Ovary (tissue), 10 donors: Measurements from ENCODE around the gene TAF8. TPM values are rescaled to one million over a fixed set of nuclear protein-coding genes. Genes with fewer than 3 reads are reported as not detected.
A peak's percentile ranks its signal among the peaks of the same experiment; 100 is the strongest.
"Not testable (repeated sequence)": the region's sequence is repeated elsewhere in the genome, so short reads cannot be mapped to it uniquely, and the experiment has no call there.

Experiments
- DNase-seq, 5 donors: peaks; one replicate each; pipeline ENCODE4 v3.0.0-alpha.2; 2019 to 2020
- H3K27ac ChIP-seq, 2 donors: fragments of 200-600 bp; one replicate each; pipeline versions ENCODE4 v1.5.1 to v1.8.0; 2019 to 2022
- H3K27me3 ChIP-seq: fragments of 200-600 bp; one replicate; pipeline ENCODE4 v1.8.0; 2022
- H3K36me3 ChIP-seq: fragments of 200-600 bp; sonication (generic); one replicate; pipeline ENCODE4 v1.5.1; 2019
- H3K4me1 ChIP-seq: one replicate; pipeline ENCODE4 v1.8.1; 2013; ENCODE audit warnings: mild to moderate bottlenecking, moderate library complexity; ENCODE audit not compliant: insufficient read depth
- H3K4me3 ChIP-seq: fragments of 200-600 bp; sonication (generic); one replicate; pipeline ENCODE4 v1.5.1; 2017
- H3K9me3 ChIP-seq, 2 donors: fragments of 200-600 bp in 1 of 2; sonication (generic) in 1 of 2; one replicate each; pipeline versions ENCODE4 v1.5.1 to v1.8.1; 2013 to 2019; ENCODE audit warnings: mild to moderate bottlenecking in 1 of 2, moderate library complexity in 1 of 2
- EP300 ChIP-seq: sonication (generic); formaldehyde crosslinking; IDR thresholded peaks from one replicate; pipeline ENCODE4 v1.6.1; 2017; ENCODE audit warnings: antibody characterized with exemption
- POLR2A ChIP-seq: fragments of 450-650 bp; IDR thresholded peaks from one replicate; pipeline ENCODE4 v1.6.1; 2017; ENCODE audit warnings: antibody characterized with exemption, mild to moderate bottlenecking, moderate library complexity
- WGBS, 3 donors: extraction: QIAGEN DNeasy Blood & Tissue Kit in 1 of 3; methylation state at CpG; one replicate each; pipeline versions ENCODE4 v1.1.5 to v1.1.7; 2013 to 2017; 5-methylcytosine and 5-hydroxymethylcytosine counted together
- intact Hi-C, 4 donors: fragments of 100-400 bp; cut with DNase I; formaldehyde crosslinking; loops; one replicate each; pipeline versions ENCODE4 v1.11.0 to v1.15.1; 2022 to 2023
- long read RNA-seq, 3 donors: library from polyadenylated mRNA in 2 of 3; unstranded in 2 of 3; transcript quantifications; one replicate each; pipeline ENCODE4 v2.0.0 and lab custom pipeline, GENCODE V29; 2021 to 2026
- polyA plus RNA-seq, 2 donors: library from polyadenylated mRNA; stranded (reverse); fragments of 200-250 nt in 1 of 2; fragments of 350-450 nt in 1 of 2; fragmentation: Illumina TruSeq in 1 of 2; extraction: RNeasy Lipid Tissue Mini Kit (QIAGEN cat#74804) in 1 of 2; gene quantifications; one replicate each; pipeline ENCODE4 v1.2.3, GENCODE V29; 2013 to 2014
- total RNA-seq, 7 donors: library from RNA; depleted of rRNA in 2 of 7; stranded (reverse); fragments of >200 nt in 2 of 7; fragmentation: NEBNext Ultra II Directional in 3 of 7; extraction: Animal tissue kit (Norgen Biotek cat#: 25700) in 3 of 7; gene quantifications; one replicate each; pipeline versions ENCODE4 v1.1.0 to v1.2.4, GENCODE V29; 2016 to 2023
- TF ChIP-seq, protein P1 (sequence below), 3 donors: fragments of 450-650 bp in 2 of 3; fragments of 200-600 bp in 1 of 3; IDR thresholded peaks; one replicate each; pipeline versions ENCODE4 v1.5.1 to v1.8.0; 2016 to 2022; ENCODE audit warnings: antibody characterized with exemption in 3 of 3, mild to moderate bottlenecking in 1 of 3
- donor health status: DM: no; HTN: no; CAD: no; lungs with moderate emphysema.
- donor health status: DM: no; HTN: no; CAD: no.
- donor health status: Bipolar disorder and iron deficiency.
- donor health status: DM: yes; HTN: yes; CAD: no.
- donor health status: DM: no; HTN: no; CAD: no.
- donor health status: DM: yes; HTN: yes; CAD: no.

Gene TAF8, protein sequence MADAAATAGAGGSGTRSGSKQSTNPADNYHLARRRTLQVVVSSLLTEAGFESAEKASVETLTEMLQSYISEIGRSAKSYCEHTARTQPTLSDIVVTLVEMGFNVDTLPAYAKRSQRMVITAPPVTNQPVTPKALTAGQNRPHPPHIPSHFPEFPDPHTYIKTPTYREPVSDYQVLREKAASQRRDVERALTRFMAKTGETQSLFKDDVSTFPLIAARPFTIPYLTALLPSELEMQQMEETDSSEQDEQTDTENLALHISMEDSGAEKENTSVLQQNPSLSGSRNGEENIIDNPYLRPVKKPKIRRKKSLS
- total RNA-seq (10 to 100 TPM in 6 of 7 donors, 1 to 10 TPM in 1; 9.8 to 21.3 (median 18.4) TPM), polyA plus RNA-seq (1 to 10 TPM; 9.2 to 9.6 TPM)
- long read RNA-seq, donor 1, full-length matches to known transcripts, result 2 of 12 reads
- long read RNA-seq, donor 1, partial matches to known transcripts, result 2 of 12 reads
- long read RNA-seq, donor 1, other reads (novel, unspliced or antisense), result 8 of 12 reads
- long read RNA-seq, donor 2, full-length matches to known transcripts, result 5 of 20 reads
- long read RNA-seq, donor 2, partial matches to known transcripts, result 15 of 20 reads
- long read RNA-seq, donor 2, other reads (novel, unspliced or antisense), result 0 of 20 reads
- long read RNA-seq, donor 3, partial matches to known transcripts, result 0 of 8 reads
- long read RNA-seq, donor 3, other reads (novel, unspliced or antisense), result 5 of 8 reads

DNA sequence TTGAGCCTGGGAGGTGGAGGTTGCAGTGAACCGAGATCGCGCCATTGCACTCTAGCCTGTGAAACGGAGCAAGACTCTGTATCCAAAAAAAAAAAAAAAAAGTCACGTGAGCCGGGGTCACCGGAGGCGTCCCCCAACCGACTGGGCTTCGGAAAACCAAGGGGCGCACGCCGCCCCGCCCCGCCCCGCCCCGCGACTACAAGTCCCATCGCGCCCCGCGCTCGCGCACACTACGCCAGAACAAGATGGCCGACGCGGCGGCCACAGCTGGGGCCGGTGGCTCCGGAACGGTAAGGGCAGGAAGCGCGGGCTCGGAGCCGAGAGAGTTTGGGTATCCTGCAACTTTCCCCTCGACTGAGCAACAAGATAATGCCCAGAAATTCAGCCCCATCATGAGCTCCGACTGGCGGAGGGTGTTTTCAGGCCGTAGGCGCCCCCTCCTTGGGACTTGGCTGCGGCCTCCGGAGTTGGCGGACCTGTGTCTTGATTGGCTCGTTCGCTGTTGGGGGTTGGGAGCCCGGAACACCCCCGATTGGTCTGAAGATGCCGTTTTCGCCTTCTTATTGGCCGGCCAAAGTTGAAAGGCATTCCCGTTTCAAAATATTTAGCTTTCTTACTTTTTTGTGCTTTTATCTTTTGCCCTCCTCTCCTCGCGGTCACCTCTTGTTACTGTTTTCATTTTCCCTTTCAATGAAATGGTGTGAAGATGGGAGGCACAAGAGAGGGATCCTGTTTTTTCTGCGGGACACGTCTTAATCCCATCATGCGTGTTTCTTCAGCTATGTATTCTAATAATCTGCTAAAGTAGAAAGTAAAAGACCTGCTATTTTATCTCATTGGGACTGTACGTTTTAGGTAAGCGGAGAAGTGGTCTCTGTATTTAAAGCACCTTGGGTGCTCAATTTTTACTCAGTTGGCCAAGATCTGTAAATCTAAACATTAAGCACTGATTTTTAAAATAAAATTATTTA lies at the start of gene TAF8:
Gene TAF8 (plus strand): TSS at position 228 of the 971 bp plus-strand sequence. CDS start 18 bp downstream, at position 246.
- Histone ChIP-seq H3K4me1 (peaks cover 7% of the 10 kb centered on the region), H3K4me3 (peak within 1 kb of the TSS; percentile 73), H3K27me3 (no peaks in the 10 kb centered on the region), H3K9me3 (no peaks in the 10 kb centered on the region), H3K36me3 (no peaks in the 10 kb centered on the region), H3K27ac (peak within 1 kb of the TSS; percentile 79 to 90)
- TF ChIP-seq POLR2A, result peak; percentile 82
- TF ChIP-seq, protein P1, sequence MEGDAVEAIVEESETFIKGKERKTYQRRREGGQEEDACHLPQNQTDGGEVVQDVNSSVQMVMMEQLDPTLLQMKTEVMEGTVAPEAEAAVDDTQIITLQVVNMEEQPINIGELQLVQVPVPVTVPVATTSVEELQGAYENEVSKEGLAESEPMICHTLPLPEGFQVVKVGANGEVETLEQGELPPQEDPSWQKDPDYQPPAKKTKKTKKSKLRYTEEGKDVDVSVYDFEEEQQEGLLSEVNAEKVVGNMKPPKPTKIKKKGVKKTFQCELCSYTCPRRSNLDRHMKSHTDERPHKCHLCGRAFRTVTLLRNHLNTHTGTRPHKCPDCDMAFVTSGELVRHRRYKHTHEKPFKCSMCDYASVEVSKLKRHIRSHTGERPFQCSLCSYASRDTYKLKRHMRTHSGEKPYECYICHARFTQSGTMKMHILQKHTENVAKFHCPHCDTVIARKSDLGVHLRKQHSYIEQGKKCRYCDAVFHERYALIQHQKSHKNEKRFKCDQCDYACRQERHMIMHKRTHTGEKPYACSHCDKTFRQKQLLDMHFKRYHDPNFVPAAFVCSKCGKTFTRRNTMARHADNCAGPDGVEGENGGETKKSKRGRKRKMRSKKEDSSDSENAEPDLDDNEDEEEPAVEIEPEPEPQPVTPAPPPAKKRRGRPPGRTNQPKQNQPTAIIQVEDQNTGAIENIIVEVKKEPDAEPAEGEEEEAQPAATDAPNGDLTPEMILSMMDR (IDR thresholded peaks at IDR 0.05), result peak in 1 of 3 donors; percentile 28
- TF ChIP-seq EP300, result no peak
- DNase-seq, result peak; percentile 91 to 94 (median 91)
- intact Hi-C loops, result no loop called here
- WGBS, 3 donors, result 0 to 2% (median 0%) methylated on average over 57 to 59 of the region's 59 CpGs

DNA sequence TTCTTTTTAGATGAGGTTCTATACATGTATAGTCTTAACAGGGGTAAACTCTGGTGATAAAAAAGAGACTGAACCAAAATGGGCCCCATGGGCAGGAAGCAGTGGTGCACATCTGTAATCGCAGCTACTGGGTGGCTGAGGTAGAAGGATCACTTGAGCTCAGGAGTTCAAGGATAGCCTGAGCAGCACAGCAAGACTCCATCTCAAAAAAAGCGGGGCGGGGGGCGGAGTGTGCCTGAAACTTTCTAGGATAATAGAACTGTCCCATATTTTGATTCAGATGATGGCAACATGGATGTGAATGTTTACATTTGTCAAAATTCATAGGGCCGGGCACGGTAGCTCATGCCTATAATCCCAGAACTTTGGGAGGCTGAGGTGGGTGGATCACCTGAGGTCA lies 48.8 kb upstream of the TAF8 start:
- Histone ChIP-seq H3K27me3 (no peaks in the 10 kb centered on the region), H3K9me3 (no peaks in the 10 kb centered on the region), H3K4me3 (no peak overlapping the region), H3K4me1 (no peaks in the 10 kb centered on the region), H3K27ac (no peak overlapping the region), H3K36me3 (no peaks in the 10 kb centered on the region)
- DNase-seq, result no peak
- intact Hi-C loops, result no loop called here
- 93 to 99% (median 95%) methylated on average over 6 of the region's 6 CpGs for WGBS, 3 donors
- TF ChIP-seq POLR2A, result no peak
- TF ChIP-seq EP300, result no peak
- TF ChIP-seq, protein P1 (IDR thresholded peaks at IDR 0.05), result no peak

DNA sequence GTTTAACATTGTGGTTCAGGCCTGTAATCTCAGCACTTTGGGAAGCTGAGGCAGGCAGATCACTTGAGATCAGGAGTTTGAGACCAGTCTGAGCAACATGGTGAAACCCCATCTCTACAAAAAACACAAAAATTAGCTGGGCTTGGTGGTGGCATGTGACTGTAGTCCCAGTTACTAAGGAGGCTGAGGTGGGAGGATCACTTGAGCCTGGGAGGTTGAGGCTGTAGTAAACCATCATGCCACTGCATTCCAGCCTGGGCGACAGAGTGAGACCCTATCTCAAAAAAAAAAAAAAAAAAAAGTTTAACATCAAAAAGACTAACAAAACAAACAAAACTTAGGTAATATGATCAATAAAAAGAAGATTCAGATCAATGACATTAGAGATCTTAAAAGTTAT lies 46.7 kb upstream of the TAF8 start:
- H3K36me3 ChIP-seq, intact Hi-C loops, H3K27ac ChIP-seq, H3K9me3 ChIP-seq, H3K27me3 ChIP-seq, H3K4me1 ChIP-seq, H3K4me3 ChIP-seq, DNase-seq: not testable (repeated sequence)
- WGBS, 3 donors, result 94 to 100% (median 97%) methylated on average over 1 of the region's 1 CpG

DNA sequence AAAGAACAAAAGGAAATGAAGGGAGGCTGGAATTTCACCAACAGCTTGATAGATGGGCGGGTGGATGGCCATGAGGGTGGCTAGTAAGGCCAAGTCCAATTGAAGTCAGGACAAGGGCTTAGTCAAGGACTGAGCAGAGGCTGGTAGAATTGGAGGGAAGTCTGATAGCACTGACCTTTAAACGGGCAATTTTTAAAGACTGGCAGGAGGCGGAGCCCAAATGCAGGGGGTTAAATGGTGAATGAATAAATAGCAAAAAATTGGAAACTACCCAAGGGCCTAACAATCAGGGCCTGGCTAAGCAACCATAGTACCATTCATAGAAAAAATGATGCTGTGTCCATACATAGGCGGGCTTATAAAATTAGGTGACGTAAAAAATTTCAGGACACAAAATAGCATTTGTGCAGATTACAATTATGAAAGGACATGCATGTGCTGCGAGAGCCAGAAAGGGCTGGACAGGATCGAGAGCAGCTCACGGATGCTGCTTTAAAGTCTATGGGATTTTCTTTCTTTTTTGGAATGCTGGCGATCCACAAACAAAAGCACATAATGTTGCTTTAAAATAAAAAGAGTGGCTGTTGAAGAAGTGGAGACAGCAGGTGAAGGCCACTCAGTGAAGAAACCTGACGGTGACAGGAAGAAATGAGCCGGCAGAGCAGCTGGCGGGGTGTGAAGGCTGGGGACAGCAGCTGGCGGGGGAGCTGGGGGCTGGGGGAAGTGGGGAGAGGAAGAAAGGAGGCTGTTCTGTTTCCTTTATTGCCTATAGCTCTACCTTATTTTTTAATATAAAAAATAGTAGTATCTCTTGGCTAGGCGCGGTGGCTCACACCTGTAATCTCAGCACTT lies 42.8 kb upstream of the TAF8 start:
- DNase-seq, result no peak
- 70 to 73% (median 73%) methylated on average over 15 of the region's 15 CpGs for WGBS, 3 donors
- Histone ChIP-seq H3K36me3 (no peaks in the 10 kb centered on the region), H3K9me3 (no peaks in the 10 kb centered on the region), H3K27me3 (no peaks in the 10 kb centered on the region), H3K27ac (no peak overlapping the region), H3K4me1 (peaks cover 2% of the 10 kb centered on the region), H3K4me3 (no peak overlapping the region)
- intact Hi-C loops, result no loop called here
- TF ChIP-seq, protein P1 (IDR thresholded peaks at IDR 0.05), result no peak
- TF ChIP-seq EP300, result no peak
- TF ChIP-seq POLR2A, result no peak

DNA sequence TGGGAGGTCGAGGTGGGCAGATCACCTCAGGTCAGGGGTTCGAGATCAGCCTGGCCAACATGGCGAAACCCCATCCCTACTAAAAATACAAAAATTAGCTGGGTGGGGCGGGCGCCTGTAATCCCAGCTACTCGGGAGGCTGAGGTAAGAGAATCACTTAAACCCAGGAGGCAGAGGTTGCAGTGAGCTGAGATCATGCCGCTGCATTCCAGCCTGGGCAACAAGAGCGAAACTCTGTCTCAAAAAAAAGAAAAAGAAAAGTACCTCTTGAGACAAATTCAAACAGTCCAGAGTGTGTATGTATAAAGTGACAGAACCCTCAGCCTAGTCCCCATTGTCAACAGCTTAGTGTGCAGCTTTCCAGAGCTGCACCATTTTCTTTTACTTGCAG lies 42.2 kb upstream of the TAF8 start:
- H3K27ac ChIP-seq, H3K9me3 ChIP-seq, intact Hi-C loops: not testable (repeated sequence)

More for the DNA sequence above, 42.2 kb upstream of the TAF8 start:
- not testable (repeated sequence) for H3K36me3 ChIP-seq, DNase-seq, H3K27me3 ChIP-seq, H3K4me1 ChIP-seq, H3K4me3 ChIP-seq
- 86 to 89% (median 88%) methylated on average over 8 of the region's 8 CpGs for WGBS, 3 donors
